ENCODE results near the gene MTFR2.

- TF ChIP-seq CTCF (IDR thresholded peaks at IDR 0.05; ENCODE audit: insufficient read depth, low read length, poor library complexity, severe bottlenecking) (no peak), EZH2phosphoT487 (conservative IDR thresholded peaks at IDR 0.05; ENCODE audit: low read length) (no peak)
Observed at GRCh38 chr6:136236466-136237293, 13.4 kb downstream of the MTFR2 start.
